GM12878 (cell line): Measurements from ENCODE around the gene ABR. TPM values are rescaled to one million over a fixed set of nuclear protein-coding genes. Genes with fewer than 3 reads are reported as not detected.
A peak's percentile ranks its signal among the peaks of the same experiment; 100 is the strongest.

Source experiments
- ATAC-seq: fragments of 200-7000 bp; cut with Tn5 transposase; 3 replicates; pipeline ENCODE4 v1.9.1; 2020; ENCODE audit warnings: mild to moderate bottlenecking, moderate library complexity
- BruUV-seq: library from RNA; stranded (reverse); fragments of 400-500 nt; replicated peaks from 2 replicates; lab custom pipeline; 2021; lab: Mats Ljungman, UMichigan
- CTCF ChIA-PET: fragments of 300-600 bp; sonication (Branson Sonifier 250); formaldehyde crosslinking; extraction: SDS; loops from one replicate; lab custom pipeline; 2021; ENCODE audit warnings: inconsistent platforms; lab: Yijun Ruan, JAX
- POLR2A ChIA-PET: fragments of 350-600 bp; formaldehyde crosslinking; extraction: SDS; loops from one replicate; lab custom pipeline; 2021; ENCODE audit warnings: inconsistent platforms; lab: Charles Lee
- RAD21 ChIA-PET: fragments of 300-600 bp; sonication (Branson Sonifier 250); formaldehyde crosslinking; loops from one replicate; lab custom pipeline; 2023; ENCODE audit warnings: antibody characterized with exemption; ENCODE audit not compliant: unreplicated experiment; lab: Charles Lee
- SMC1A ChIA-PET: fragments of 300-600 bp; sonication (Branson Sonifier 250); formaldehyde crosslinking; loops from one replicate; lab custom pipeline; 2023; ENCODE audit not compliant: unreplicated experiment, uncharacterized antibody; lab: Charles Lee
- DNase-seq: peaks from one replicate; pipeline ENCODE4 v3.0.0-alpha.2; 2011; ENCODE audit warnings: low read depth, low spot score
- FAIRE-seq: peaks from 3 replicates; lab custom pipeline; 2011; peaks lifted over from hg19 to GRCh38; lab: Jason Lieb, UNC
- H2AFZ ChIP-seq: 2 replicates; pipeline ENCODE4 v1.6.0; 2011; ENCODE audit warnings: low read depth, low read length, control low read depth; ENCODE audit not compliant: control insufficient read depth
- H3K27ac ChIP-seq: 2 replicates; pipeline ENCODE4 v1.5.1; 2011; ENCODE audit warnings: control low read depth; ENCODE audit not compliant: control insufficient read depth, insufficient read depth
- H3K27me3 ChIP-seq, 2 experiments: replicated peaks in 1 of 2; 2 replicates each; pipeline versions ENCODE4 v1.6.0 to v1.6.1; 2011; ENCODE audit warnings: low read length in 1 of 2; ENCODE audit not compliant: control insufficient read depth in 2 of 2, insufficient read depth in 2 of 2
- H3K36me3 ChIP-seq, 2 experiments: 2 replicates each; pipeline ENCODE4 v1.5.1; 2011; ENCODE audit warnings: low read length in 1 of 2; ENCODE audit not compliant: control insufficient read depth in 2 of 2, insufficient read depth in 2 of 2
- H3K4me1 ChIP-seq: 2 replicates; pipeline ENCODE4 v1.6.1; 2011; ENCODE audit warnings: mild to moderate bottlenecking, low read length, moderate library complexity, mixed read lengths; ENCODE audit not compliant: control insufficient read depth, insufficient read depth
- H3K4me2 ChIP-seq: 2 replicates; pipeline ENCODE4 v1.6.0; 2011; ENCODE audit warnings: control low read depth; ENCODE audit not compliant: control insufficient read depth, insufficient read depth
- H3K4me3 ChIP-seq: fragments of 200-600 bp; sonication (generic); 2 replicates; pipeline ENCODE4 v1.5.1; 2016
- H3K79me2 ChIP-seq: 2 replicates; pipeline ENCODE4 v1.6.0; 2011; ENCODE audit warnings: low read length; ENCODE audit not compliant: control insufficient read depth, insufficient read depth
- H3K9ac ChIP-seq: 2 replicates; pipeline ENCODE4 v1.8.0; 2011; ENCODE audit warnings: low read length, control low read depth, mixed read lengths; ENCODE audit not compliant: control insufficient read depth, insufficient read depth
- H3K9me3 ChIP-seq: replicated peaks from 3 replicates; pipeline ENCODE4 v1.5.1; 2011; ENCODE audit warnings: mild to moderate bottlenecking, low read length; ENCODE audit not compliant: control insufficient read depth, insufficient read depth
- H4K20me1 ChIP-seq: 2 replicates; pipeline ENCODE4 v1.6.0; 2011; ENCODE audit not compliant: control insufficient read depth, insufficient read depth
- CREB1 ChIP-seq: IDR thresholded peaks from 2 replicates; pipeline ENCODE4 v1.6.1; 2012; ENCODE audit warnings: low read depth, mild to moderate bottlenecking, inconsistent platforms
- EZH2 ChIP-seq: IDR thresholded peaks from 2 replicates; pipeline ENCODE4 v1.6.1; 2012; ENCODE audit warnings: low read depth, mild to moderate bottlenecking, control low read depth, inconsistent platforms, low read length, borderline replicate concordance; ENCODE audit not compliant: control insufficient read depth
- NR2C1 ChIP-seq: fragments of 450-650 bp; IDR thresholded peaks from 2 replicates; pipeline ENCODE4 v1.6.1; 2017; ENCODE audit warnings: antibody characterized with exemption, mild to moderate bottlenecking, moderate library complexity
- NR2F1 ChIP-seq: fragments of 450-650 bp; conservative IDR thresholded peaks from 2 replicates; pipeline ENCODE4 v1.6.1; 2017; ENCODE audit warnings: mild to moderate bottlenecking
- PAX8 ChIP-seq: fragments of 450-650 bp; IDR thresholded peaks from 2 replicates; pipeline ENCODE4 v1.6.1; 2017; ENCODE audit warnings: mild to moderate bottlenecking, moderate library complexity
- RB1 ChIP-seq: fragments of 450-650 bp; formaldehyde crosslinking; IDR thresholded peaks from 2 replicates; pipeline ENCODE4 v1.6.1; 2017; ENCODE audit warnings: mild to moderate bottlenecking, borderline replicate concordance
- RELA ChIP-seq: fragments of 450-650 bp; IDR thresholded peaks from 2 replicates; pipeline ENCODE4 v1.8.0; 2014; ENCODE audit warnings: borderline replicate concordance; ENCODE audit not compliant: partially characterized antibody
- TCF12 ChIP-seq: IDR thresholded peaks from 2 replicates; pipeline ENCODE4 v1.6.1; 2011; ENCODE audit warnings: low read depth, mild to moderate bottlenecking, low read length
- WGBS: methylation state at CpG from one replicate; pipeline ENCODE4 v1.1.6; 2016; ENCODE audit warnings: low lambda C conversion rate; ENCODE audit not compliant: insufficient replicate concordance, insufficient coverage; ENCODE audit errors: missing lambda C conversion rate; 5-methylcytosine and 5-hydroxymethylcytosine counted together
- in situ Hi-C: fragments of 300-500 bp; cut with MboI; formaldehyde crosslinking; loops from 9 replicates; pipeline ENCODE4 v1.14.3; 2018; ENCODE audit warnings: mixed read lengths
- intact Hi-C: fragments of 100-400 bp; cut with micrococcal nuclease; formaldehyde crosslinking; loops from one replicate; pipeline ENCODE4 v1.14.2; 2022; ENCODE audit not compliant: unreplicated experiment
- polyA plus RNA-seq, 11 experiments: library from polyadenylated mRNA; depleted of rRNA in 4 of 11; unstranded in 6 of 11; stranded (reverse) in 5 of 11; fragments of >200 nt; fragmentation: Nextera tagmentation in 4 of 11; fragmentation: Illumina TruSeq in 1 of 11; extraction: Ambion mirVana in 4 of 11; extraction: Trizol in 1 of 11; gene quantifications; 1 replicate in 1 of 11; 2 replicates in 10 of 11; pipeline versions ENCODE4 v1.2.1 to v1.2.3, GENCODE V29; 2011 to 2016; ENCODE audit warnings: inconsistent platforms in 2 of 11, missing spikeins in 2 of 11, low read depth in 1 of 11
- total RNA-seq, 4 experiments: library from RNA; depleted of rRNA in 3 of 4; stranded (reverse); fragments of >200 nt in 3 of 4; fragmentation: Illumina TruSeq in 1 of 4; extraction: Trizol in 1 of 4; gene quantifications; 2 replicates each; pipeline versions ENCODE4 v1.2.1 to v1.2.3, GENCODE V29; 2013 to 2021
- TF ChIP-seq, protein P1 (sequence below): IDR thresholded peaks from 2 replicates; pipeline ENCODE4 v1.6.1; 2011; ENCODE audit warnings: low read depth, mild to moderate bottlenecking, low read length, moderate library complexity, borderline replicate concordance; ENCODE audit errors: extremely low read depth
- TF ChIP-seq, protein P2 (sequence below): fragments of 450-650 bp; IDR thresholded peaks from 2 replicates; pipeline ENCODE4 v1.6.1; 2018; ENCODE audit warnings: borderline replicate concordance, mild to moderate bottlenecking; ENCODE audit not compliant: partially characterized antibody
- TF ChIP-seq, protein P3 (sequence below): IDR thresholded peaks from 2 replicates; pipeline ENCODE4 v1.6.1; 2011; ENCODE audit warnings: borderline replicate concordance, low read depth, mild to moderate bottlenecking, moderate library complexity, mixed read lengths, low read length; ENCODE audit not compliant: insufficient read depth; ENCODE audit errors: extremely low read length
- TF ChIP-seq, protein P4 (sequence below): fragments of 450-650 bp; IDR thresholded peaks from 2 replicates; pipeline ENCODE4 v1.6.1; 2017; ENCODE audit warnings: mild to moderate bottlenecking, moderate library complexity
- TF ChIP-seq, protein P5 (sequence below), 3 experiments: IDR thresholded peaks in 2 of 3; conservative IDR thresholded peaks in 1 of 3; 2 replicates each; pipeline ENCODE4 v1.5.1; 2011; ENCODE audit warnings: low read depth in 3 of 3, low read length in 3 of 3, mild to moderate bottlenecking in 3 of 3, control low read depth in 2 of 3, moderate library complexity in 2 of 3, inconsistent platforms in 1 of 3, mixed read lengths in 1 of 3; ENCODE audit not compliant: control insufficient read depth in 2 of 3, insufficient read depth in 1 of 3; ENCODE audit errors: extremely low read depth in 1 of 3

The ABR gene
- total and polyA plus RNA-seq, 10 of the 15 experiments (the other 5 are each of a cell fraction or from before 2014, with no cell fraction given) = 1.4 to 112 (median 30.0) TPM

DNA sequence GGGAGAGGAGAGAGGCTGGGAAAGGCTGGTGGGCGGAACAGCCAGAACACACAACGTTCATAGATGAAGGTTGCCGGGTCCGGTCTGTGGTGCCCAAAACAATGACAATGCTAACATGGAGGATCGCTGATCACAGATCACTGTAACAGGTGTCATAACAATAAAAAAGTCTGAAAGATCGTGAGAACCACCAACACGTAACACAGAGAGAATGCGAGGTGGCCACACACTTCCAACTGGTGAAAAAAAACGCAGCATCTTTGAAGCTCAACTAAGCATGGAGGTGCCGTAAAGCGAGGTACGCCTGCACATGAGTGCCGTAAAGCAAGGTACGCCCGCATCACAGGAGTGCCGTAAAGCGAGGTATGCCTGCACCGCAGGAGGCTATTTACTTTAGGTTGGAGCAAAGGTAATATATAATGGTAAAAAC, 42.3 kb downstream of the ABR start:
- no peak overlapping the region for H3K4me2 ChIP-seq
- H3K36me3 ChIP-seq = no peaks in the 10 kb centered on the region; a peak in 1 of 4 replicates
- ATAC-seq (no peak), DNase-seq (no peak), FAIRE-seq (peak; percentile 76)
- ChIA-PET POLR2A (no interaction called here), SMC1A (interaction anchor here (1.5 to 1.9 kb wide), 2 partner anchors 14 to 26 kb away, joined by 3 to 5 read pairs; no protein-coding TSS in a partner anchor), CTCF (interaction anchor here (1.5 to 1.9 kb wide), 2 partner anchors 12 to 15 kb away, joined by 3 to 7 read pairs; no protein-coding TSS in a partner anchor), RAD21 (no interaction called here)
- no peaks in the 10 kb centered on the region for H4K20me1 ChIP-seq
- no TSS peak for BruUV-seq
- H3K9ac ChIP-seq = no peak overlapping the region
- H3K27ac ChIP-seq = no peak overlapping the region
- in situ Hi-C loops = no loop called here
- no peaks in the 10 kb centered on the region for H3K9me3 ChIP-seq
- H3K27me3 ChIP-seq = no peaks in the 10 kb centered on the region
- H3K79me2 ChIP-seq = peaks cover 1% of the 10 kb centered on the region
- H3K4me3 ChIP-seq = no peak overlapping the region
- intact Hi-C loops = no loop called here
- H2AFZ ChIP-seq = peak overlapping the region; percentile 3; the same call in 1 of the 2 replicates
- H3K4me1 ChIP-seq = no peaks in the 10 kb centered on the region
- 58% methylated on average over 18 of the region's 18 CpGs for WGBS
- TF ChIP-seq TCF12 (no peak), EZH2 (no peak), RELA (no peak), CREB1 (0 out of 2 replicates have a peak, but pooled peaks have one; percentile 30), NR2F1 (no peak), NR2C1 (no peak), PAX8 (no peak), RB1 (no peak)
- TF ChIP-seq, protein P1, sequence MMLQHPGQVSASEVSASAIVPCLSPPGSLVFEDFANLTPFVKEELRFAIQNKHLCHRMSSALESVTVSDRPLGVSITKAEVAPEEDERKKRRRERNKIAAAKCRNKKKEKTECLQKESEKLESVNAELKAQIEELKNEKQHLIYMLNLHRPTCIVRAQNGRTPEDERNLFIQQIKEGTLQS = peak; percentile 79; the same call in 1 of the 2 replicates
- TF ChIP-seq, protein P2, sequence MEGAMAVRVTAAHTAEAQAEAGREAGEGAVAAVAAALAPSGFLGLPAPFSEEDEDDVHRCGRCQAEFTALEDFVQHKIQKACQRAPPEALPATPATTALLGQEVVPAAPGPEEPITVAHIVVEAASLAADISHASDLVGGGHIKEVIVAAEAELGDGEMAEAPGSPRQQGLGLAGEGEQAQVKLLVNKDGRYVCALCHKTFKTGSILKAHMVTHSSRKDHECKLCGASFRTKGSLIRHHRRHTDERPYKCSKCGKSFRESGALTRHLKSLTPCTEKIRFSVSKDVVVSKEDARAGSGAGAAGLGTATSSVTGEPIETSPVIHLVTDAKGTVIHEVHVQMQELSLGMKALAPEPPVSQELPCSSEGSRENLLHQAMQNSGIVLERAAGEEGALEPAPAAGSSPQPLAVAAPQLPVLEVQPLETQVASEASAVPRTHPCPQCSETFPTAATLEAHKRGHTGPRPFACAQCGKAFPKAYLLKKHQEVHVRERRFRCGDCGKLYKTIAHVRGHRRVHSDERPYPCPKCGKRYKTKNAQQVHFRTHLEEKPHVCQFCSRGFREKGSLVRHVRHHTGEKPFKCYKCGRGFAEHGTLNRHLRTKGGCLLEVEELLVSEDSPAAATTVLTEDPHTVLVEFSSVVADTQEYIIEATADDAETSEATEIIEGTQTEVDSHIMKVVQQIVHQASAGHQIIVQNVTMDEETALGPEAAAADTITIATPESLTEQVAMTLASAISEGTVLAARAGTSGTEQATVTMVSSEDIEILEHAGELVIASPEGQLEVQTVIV = peak; percentile 21
- TF ChIP-seq, protein P3, sequence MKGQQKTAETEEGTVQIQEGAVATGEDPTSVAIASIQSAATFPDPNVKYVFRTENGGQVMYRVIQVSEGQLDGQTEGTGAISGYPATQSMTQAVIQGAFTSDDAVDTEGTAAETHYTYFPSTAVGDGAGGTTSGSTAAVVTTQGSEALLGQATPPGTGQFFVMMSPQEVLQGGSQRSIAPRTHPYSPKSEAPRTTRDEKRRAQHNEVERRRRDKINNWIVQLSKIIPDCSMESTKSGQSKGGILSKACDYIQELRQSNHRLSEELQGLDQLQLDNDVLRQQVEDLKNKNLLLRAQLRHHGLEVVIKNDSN = no peak
- TF ChIP-seq, protein P4, sequence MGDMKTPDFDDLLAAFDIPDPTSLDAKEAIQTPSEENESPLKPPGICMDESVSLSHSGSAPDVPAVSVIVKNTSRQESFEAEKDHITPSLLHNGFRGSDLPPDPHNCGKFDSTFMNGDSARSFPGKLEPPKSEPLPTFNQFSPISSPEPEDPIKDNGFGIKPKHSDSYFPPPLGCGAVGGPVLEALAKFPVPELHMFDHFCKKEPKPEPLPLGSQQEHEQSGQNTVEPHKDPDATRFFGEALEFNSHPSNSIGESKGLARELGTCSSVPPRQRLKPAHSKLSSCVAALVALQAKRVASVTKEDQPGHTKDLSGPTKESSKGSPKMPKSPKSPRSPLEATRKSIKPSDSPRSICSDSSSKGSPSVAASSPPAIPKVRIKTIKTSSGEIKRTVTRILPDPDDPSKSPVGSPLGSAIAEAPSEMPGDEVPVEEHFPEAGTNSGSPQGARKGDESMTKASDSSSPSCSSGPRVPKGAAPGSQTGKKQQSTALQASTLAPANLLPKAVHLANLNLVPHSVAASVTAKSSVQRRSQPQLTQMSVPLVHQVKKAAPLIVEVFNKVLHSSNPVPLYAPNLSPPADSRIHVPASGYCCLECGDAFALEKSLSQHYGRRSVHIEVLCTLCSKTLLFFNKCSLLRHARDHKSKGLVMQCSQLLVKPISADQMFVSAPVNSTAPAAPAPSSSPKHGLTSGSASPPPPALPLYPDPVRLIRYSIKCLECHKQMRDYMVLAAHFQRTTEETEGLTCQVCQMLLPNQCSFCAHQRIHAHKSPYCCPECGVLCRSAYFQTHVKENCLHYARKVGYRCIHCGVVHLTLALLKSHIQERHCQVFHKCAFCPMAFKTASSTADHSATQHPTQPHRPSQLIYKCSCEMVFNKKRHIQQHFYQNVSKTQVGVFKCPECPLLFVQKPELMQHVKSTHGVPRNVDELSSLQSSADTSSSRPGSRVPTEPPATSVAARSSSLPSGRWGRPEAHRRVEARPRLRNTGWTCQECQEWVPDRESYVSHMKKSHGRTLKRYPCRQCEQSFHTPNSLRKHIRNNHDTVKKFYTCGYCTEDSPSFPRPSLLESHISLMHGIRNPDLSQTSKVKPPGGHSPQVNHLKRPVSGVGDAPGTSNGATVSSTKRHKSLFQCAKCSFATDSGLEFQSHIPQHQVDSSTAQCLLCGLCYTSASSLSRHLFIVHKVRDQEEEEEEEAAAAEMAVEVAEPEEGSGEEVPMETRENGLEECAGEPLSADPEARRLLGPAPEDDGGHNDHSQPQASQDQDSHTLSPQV = no peak
- TF ChIP-seq, protein P5, sequence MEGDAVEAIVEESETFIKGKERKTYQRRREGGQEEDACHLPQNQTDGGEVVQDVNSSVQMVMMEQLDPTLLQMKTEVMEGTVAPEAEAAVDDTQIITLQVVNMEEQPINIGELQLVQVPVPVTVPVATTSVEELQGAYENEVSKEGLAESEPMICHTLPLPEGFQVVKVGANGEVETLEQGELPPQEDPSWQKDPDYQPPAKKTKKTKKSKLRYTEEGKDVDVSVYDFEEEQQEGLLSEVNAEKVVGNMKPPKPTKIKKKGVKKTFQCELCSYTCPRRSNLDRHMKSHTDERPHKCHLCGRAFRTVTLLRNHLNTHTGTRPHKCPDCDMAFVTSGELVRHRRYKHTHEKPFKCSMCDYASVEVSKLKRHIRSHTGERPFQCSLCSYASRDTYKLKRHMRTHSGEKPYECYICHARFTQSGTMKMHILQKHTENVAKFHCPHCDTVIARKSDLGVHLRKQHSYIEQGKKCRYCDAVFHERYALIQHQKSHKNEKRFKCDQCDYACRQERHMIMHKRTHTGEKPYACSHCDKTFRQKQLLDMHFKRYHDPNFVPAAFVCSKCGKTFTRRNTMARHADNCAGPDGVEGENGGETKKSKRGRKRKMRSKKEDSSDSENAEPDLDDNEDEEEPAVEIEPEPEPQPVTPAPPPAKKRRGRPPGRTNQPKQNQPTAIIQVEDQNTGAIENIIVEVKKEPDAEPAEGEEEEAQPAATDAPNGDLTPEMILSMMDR (IDR thresholded peaks at IDR 0.05 in 2 of 3, conservative IDR thresholded peaks at IDR 0.05 in 1 of 3; ENCODE audit: control insufficient read depth in 2 of 3, extremely low read depth in 1 of 3, insufficient read depth in 1 of 3, low read depth in 3 of 3, low read length in 3 of 3) = no peak
